HEK293 (cell line): ENCODE results near the gene NCBP1.
A peak's percentile ranks its signal among the peaks of the same experiment; 100 is the strongest.
"Not testable (repeated sequence)": the region's sequence is repeated elsewhere in the genome, so short reads cannot be mapped to it uniquely, and the experiment has no call there.

Source experiments
- CTCF ChIA-PET: fragments of 350-600 bp; formaldehyde crosslinking; extraction: SDS; loops from one replicate; lab custom pipeline; 2021; ENCODE audit warnings: antibody characterized with exemption; lab: Yijun Ruan, JAX
- POLR2A ChIA-PET: fragments of 300-600 bp; formaldehyde crosslinking; extraction: SDS; loops from one replicate; lab custom pipeline; 2020; ENCODE audit warnings: antibody characterized with exemption, inconsistent platforms; lab: Yijun Ruan, JAX
- H3K27ac ChIP-seq: fragments of 200-500 bp; sonication (Bioruptor generic); 2 replicates; pipeline ENCODE4 v1.5.1; 2014; ENCODE audit warnings: low read depth, low read length, control low read depth, inconsistent platforms; ENCODE audit errors: extremely low read depth
- H3K36me3 ChIP-seq, 2 experiments: fragments of 200-500 bp in 1 of 2; sonication (Bioruptor generic) in 1 of 2; 1 replicate in 1 of 2; 2 replicates in 1 of 2; pipeline ENCODE4 v1.5.1; 2014 to 2017; ENCODE audit warnings: inconsistent platforms in 2 of 2, low read length in 2 of 2; ENCODE audit not compliant: control insufficient read depth in 2 of 2, insufficient read depth in 1 of 2
- H3K4me1 ChIP-seq: fragments of 200-500 bp; sonication (Bioruptor generic); 2 replicates; pipeline ENCODE4 v1.5.1; 2014; ENCODE audit warnings: mild to moderate bottlenecking, low read length, inconsistent platforms; ENCODE audit not compliant: control insufficient read depth, insufficient read depth
- H3K4me3 ChIP-seq: 2 replicates; pipeline ENCODE4 v1.5.1; 2011; ENCODE audit warnings: low read depth, mild to moderate bottlenecking, control low read depth, low read length, moderate library complexity
- H3K9me3 ChIP-seq: fragments of 200-500 bp; sonication (Bioruptor generic); 2 replicates; pipeline ENCODE4 v1.5.1; 2014; ENCODE audit warnings: low read depth, low read length, inconsistent platforms; ENCODE audit not compliant: control insufficient read depth, insufficient read depth
- EGR2 ChIP-seq: fragments of 450-650 bp; formaldehyde crosslinking; IDR thresholded peaks from 2 replicates; pipeline ENCODE4 v1.5.1; 2016; ENCODE audit warnings: low read depth, missing biosample characterization, missing genetic modification characterization
- OSR2 ChIP-seq: fragments of 450-650 bp; formaldehyde crosslinking; IDR thresholded peaks from 2 replicates; pipeline ENCODE4 v1.5.1; 2016; ENCODE audit warnings: missing biosample characterization, missing genetic modification characterization
- YY1 ChIP-seq: fragments of 450-650 bp; formaldehyde crosslinking; IDR thresholded peaks from 2 replicates; pipeline ENCODE4 v1.5.1; 2018; ENCODE audit warnings: missing biosample characterization, missing genetic modification characterization
- YY2 ChIP-seq: fragments of 450-650 bp; formaldehyde crosslinking; IDR thresholded peaks from 2 replicates; pipeline ENCODE4 v1.5.1; 2016; ENCODE audit warnings: missing biosample characterization, missing genetic modification characterization
- ZEB2 ChIP-seq: fragments of 450-650 bp; formaldehyde crosslinking; IDR thresholded peaks from 2 replicates; pipeline ENCODE4 v1.5.1; 2016; ENCODE audit warnings: missing biosample characterization, missing genetic modification characterization
- ZNF121 ChIP-seq: fragments of 450-650 bp; formaldehyde crosslinking; IDR thresholded peaks from 2 replicates; pipeline ENCODE4 v1.5.1; 2016; ENCODE audit warnings: missing biosample characterization, missing genetic modification characterization
- ZNF132 ChIP-seq: fragments of 450-650 bp; formaldehyde crosslinking; IDR thresholded peaks from 2 replicates; pipeline ENCODE4 v1.5.1; 2017; ENCODE audit warnings: missing biosample characterization, missing genetic modification characterization, borderline replicate concordance
- ZNF175 ChIP-seq: fragments of 450-650 bp; formaldehyde crosslinking; IDR thresholded peaks from 2 replicates; pipeline ENCODE4 v1.5.1; 2016; ENCODE audit warnings: missing biosample characterization, missing genetic modification characterization
- ZNF184 ChIP-seq: fragments of 450-650 bp; IDR thresholded peaks from 2 replicates; pipeline ENCODE4 v1.5.1; 2018; ENCODE audit warnings: missing biosample characterization, mild to moderate bottlenecking, missing genetic modification characterization
- ZNF19 ChIP-seq: fragments of 450-650 bp; formaldehyde crosslinking; IDR thresholded peaks from 2 replicates; pipeline ENCODE4; 2016; ENCODE audit warnings: missing biosample characterization, missing genetic modification characterization, low read depth
- ZNF302 ChIP-seq: fragments of 450-650 bp; formaldehyde crosslinking; IDR thresholded peaks from 2 replicates; pipeline ENCODE4 v1.5.1; 2016; ENCODE audit warnings: missing biosample characterization, missing genetic modification characterization, low read depth
- ZNF311 ChIP-seq: fragments of 450-650 bp; formaldehyde crosslinking; IDR thresholded peaks from 2 replicates; pipeline ENCODE4 v1.5.1; 2017; ENCODE audit warnings: missing biosample characterization, missing genetic modification characterization, borderline replicate concordance
- ZNF335 ChIP-seq: fragments of 450-650 bp; formaldehyde crosslinking; conservative IDR thresholded peaks from 2 replicates; pipeline ENCODE4 v1.5.1; 2016; ENCODE audit warnings: missing biosample characterization, missing genetic modification characterization
- ZNF394 ChIP-seq: fragments of 450-650 bp; formaldehyde crosslinking; IDR thresholded peaks from 2 replicates; pipeline ENCODE4 v1.5.1; 2016; ENCODE audit warnings: missing biosample characterization, missing genetic modification characterization, mild to moderate bottlenecking, moderate library complexity, borderline replicate concordance
- ZNF561 ChIP-seq: fragments of 450-650 bp; IDR thresholded peaks from 2 replicates; pipeline ENCODE4 v1.5.1; 2018; ENCODE audit warnings: missing biosample characterization, missing genetic modification characterization, borderline replicate concordance
- TF ChIP-seq, protein P1 (sequence below): IDR thresholded peaks from 2 replicates; pipeline ENCODE4 v1.6.1; 2011; ENCODE audit warnings: mild to moderate bottlenecking, low read depth, low read length, borderline replicate concordance
- TF ChIP-seq, protein P2 (sequence below): fragments of 450-650 bp; formaldehyde crosslinking; IDR thresholded peaks from 2 replicates; pipeline ENCODE4 v1.5.1; 2016; ENCODE audit warnings: missing biosample characterization, missing genetic modification characterization
- TF ChIP-seq, protein P3 (sequence below): fragments of 450-650 bp; formaldehyde crosslinking; IDR thresholded peaks from 2 replicates; pipeline ENCODE4 v1.5.0; 2017; ENCODE audit warnings: missing biosample characterization, missing genetic modification characterization, borderline replicate concordance
- TF ChIP-seq, protein P4 (sequence below): fragments of 450-650 bp; formaldehyde crosslinking; IDR thresholded peaks from 2 replicates; pipeline ENCODE4 v1.5.1; 2016; ENCODE audit warnings: missing biosample characterization, missing genetic modification characterization
- TF ChIP-seq, protein P5 (sequence below): fragments of 450-650 bp; formaldehyde crosslinking; IDR thresholded peaks from 2 replicates; pipeline ENCODE4 v1.5.1; 2016; ENCODE audit warnings: missing biosample characterization, missing genetic modification characterization

NCBP1 gene

GRCh38 chr9:97697837-97698236, 64.2 kb downstream of the NCBP1 start:
- Histone ChIP-seq H3K4me3 (no peak overlapping the region), H3K36me3 (peaks cover 4 to 8% of the 10 kb centered on the region in 2 experiments; a peak in 1 of 3 replicates), H3K9me3 (no peaks in the 10 kb centered on the region), H3K27ac (no peak overlapping the region), H3K4me1 (no peaks in the 10 kb centered on the region)
- ChIA-PET CTCF (interaction anchor here (0.6 to 1.6 kb wide), 5 partner anchors 63 to 720 kb away, joined by 3 to 5 read pairs (median 4); no protein-coding TSS in a partner anchor), POLR2A (interaction anchor here (1.3 to 2.1 kb wide), 3 partner anchors 65 to 224 kb away, joined by 4 to 19 read pairs (median 9); partner anchors contain the start of genes NCBP1, TRMO and TSTD2)
- TF ChIP-seq YY1 (tag by site-specific recombination) (no peak), ZNF335 (tag by site-specific recombination) (0 out of 2 replicates have a peak, but pooled peaks have one; percentile 25)

- H3K9me3 ChIP-seq: no peaks in the 10 kb centered on the region
- H3K4me1 ChIP-seq: no peaks in the 10 kb centered on the region
- POLR2A ChIA-PET: no interaction called here
- H3K27ac ChIP-seq: no peak overlapping the region
- H3K4me3 ChIP-seq: no peak overlapping the region
- CTCF ChIA-PET: interaction anchor here (1.8 kb wide), 1 partner anchor 190 kb away, joined by 7 read pairs; no protein-coding TSS in a partner anchor
- no peaks in the 10 kb centered on the region for H3K36me3 ChIP-seq
- TF ChIP-seq ZEB2 (tag by site-specific recombination) (no peak), ZNF132 (tag by site-specific recombination) (no peak), ZNF302 (tag by site-specific recombination) (no peak), ZNF175 (tag by site-specific recombination) (no peak), OSR2 (tag by site-specific recombination) (no peak), ZNF394 (tag by site-specific recombination) (no peak), ZNF311 (tag by site-specific recombination) (no peak), ZNF561 (tag by site-specific recombination) (no peak), ZNF19 (tag by site-specific recombination) (no peak), ZNF184 (no peak), YY2 (tag by site-specific recombination) (no peak), EGR2 (no peak), ZNF121 (tag by site-specific recombination) (no peak)
- TF ChIP-seq, protein P1, sequence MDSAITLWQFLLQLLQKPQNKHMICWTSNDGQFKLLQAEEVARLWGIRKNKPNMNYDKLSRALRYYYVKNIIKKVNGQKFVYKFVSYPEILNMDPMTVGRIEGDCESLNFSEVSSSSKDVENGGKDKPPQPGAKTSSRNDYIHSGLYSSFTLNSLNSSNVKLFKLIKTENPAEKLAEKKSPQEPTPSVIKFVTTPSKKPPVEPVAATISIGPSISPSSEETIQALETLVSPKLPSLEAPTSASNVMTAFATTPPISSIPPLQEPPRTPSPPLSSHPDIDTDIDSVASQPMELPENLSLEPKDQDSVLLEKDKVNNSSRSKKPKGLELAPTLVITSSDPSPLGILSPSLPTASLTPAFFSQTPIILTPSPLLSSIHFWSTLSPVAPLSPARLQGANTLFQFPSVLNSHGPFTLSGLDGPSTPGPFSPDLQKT: no peak
- TF ChIP-seq, protein P2, sequence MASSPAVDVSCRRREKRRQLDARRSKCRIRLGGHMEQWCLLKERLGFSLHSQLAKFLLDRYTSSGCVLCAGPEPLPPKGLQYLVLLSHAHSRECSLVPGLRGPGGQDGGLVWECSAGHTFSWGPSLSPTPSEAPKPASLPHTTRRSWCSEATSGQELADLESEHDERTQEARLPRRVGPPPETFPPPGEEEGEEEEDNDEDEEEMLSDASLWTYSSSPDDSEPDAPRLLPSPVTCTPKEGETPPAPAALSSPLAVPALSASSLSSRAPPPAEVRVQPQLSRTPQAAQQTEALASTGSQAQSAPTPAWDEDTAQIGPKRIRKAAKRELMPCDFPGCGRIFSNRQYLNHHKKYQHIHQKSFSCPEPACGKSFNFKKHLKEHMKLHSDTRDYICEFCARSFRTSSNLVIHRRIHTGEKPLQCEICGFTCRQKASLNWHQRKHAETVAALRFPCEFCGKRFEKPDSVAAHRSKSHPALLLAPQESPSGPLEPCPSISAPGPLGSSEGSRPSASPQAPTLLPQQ (tag by site-specific recombination): no peak
- TF ChIP-seq, protein P3, sequence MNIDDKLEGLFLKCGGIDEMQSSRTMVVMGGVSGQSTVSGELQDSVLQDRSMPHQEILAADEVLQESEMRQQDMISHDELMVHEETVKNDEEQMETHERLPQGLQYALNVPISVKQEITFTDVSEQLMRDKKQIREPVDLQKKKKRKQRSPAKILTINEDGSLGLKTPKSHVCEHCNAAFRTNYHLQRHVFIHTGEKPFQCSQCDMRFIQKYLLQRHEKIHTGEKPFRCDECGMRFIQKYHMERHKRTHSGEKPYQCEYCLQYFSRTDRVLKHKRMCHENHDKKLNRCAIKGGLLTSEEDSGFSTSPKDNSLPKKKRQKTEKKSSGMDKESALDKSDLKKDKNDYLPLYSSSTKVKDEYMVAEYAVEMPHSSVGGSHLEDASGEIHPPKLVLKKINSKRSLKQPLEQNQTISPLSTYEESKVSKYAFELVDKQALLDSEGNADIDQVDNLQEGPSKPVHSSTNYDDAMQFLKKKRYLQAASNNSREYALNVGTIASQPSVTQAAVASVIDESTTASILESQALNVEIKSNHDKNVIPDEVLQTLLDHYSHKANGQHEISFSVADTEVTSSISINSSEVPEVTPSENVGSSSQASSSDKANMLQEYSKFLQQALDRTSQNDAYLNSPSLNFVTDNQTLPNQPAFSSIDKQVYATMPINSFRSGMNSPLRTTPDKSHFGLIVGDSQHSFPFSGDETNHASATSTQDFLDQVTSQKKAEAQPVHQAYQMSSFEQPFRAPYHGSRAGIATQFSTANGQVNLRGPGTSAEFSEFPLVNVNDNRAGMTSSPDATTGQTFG (tag by site-specific recombination): no peak
- TF ChIP-seq, protein P4, sequence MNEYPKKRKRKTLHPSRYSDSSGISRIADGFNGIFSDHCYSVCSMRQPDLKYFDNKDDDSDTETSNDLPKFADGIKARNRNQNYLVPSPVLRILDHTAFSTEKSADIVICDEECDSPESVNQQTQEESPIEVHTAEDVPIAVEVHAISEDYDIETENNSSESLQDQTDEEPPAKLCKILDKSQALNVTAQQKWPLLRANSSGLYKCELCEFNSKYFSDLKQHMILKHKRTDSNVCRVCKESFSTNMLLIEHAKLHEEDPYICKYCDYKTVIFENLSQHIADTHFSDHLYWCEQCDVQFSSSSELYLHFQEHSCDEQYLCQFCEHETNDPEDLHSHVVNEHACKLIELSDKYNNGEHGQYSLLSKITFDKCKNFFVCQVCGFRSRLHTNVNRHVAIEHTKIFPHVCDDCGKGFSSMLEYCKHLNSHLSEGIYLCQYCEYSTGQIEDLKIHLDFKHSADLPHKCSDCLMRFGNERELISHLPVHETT: no peak
- TF ChIP-seq, protein P5, sequence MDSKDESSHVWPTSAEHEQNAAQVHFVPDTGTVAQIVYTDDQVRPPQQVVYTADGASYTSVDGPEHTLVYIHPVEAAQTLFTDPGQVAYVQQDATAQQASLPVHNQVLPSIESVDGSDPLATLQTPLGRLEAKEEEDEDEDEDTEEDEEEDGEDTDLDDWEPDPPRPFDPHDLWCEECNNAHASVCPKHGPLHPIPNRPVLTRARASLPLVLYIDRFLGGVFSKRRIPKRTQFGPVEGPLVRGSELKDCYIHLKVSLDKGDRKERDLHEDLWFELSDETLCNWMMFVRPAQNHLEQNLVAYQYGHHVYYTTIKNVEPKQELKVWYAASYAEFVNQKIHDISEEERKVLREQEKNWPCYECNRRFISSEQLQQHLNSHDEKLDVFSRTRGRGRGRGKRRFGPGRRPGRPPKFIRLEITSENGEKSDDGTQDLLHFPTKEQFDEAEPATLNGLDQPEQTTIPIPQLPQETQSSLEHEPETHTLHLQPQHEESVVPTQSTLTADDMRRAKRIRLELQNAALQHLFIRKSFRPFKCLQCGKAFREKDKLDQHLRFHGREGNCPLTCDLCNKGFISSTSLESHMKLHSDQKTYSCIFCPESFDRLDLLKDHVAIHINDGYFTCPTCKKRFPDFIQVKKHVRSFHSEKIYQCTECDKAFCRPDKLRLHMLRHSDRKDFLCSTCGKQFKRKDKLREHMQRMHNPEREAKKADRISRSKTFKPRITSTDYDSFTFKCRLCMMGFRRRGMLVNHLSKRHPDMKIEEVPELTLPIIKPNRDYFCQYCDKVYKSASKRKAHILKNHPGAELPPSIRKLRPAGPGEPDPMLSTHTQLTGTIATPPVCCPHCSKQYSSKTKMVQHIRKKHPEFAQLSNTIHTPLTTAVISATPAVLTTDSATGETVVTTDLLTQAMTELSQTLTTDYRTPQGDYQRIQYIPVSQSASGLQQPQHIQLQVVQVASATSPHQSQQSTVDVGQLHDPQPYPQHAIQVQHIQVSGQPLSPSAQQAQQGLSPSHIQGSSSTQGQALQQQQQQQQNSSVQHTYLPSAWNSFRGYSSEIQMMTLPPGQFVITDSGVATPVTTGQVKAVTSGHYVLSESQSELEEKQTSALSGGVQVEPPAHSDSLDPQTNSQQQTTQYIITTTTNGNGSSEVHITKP (tag by site-specific recombination): no peak
Observed at GRCh38 chr9:97698865-97699264, 65.2 kb downstream of the NCBP1 start.

DNA sequence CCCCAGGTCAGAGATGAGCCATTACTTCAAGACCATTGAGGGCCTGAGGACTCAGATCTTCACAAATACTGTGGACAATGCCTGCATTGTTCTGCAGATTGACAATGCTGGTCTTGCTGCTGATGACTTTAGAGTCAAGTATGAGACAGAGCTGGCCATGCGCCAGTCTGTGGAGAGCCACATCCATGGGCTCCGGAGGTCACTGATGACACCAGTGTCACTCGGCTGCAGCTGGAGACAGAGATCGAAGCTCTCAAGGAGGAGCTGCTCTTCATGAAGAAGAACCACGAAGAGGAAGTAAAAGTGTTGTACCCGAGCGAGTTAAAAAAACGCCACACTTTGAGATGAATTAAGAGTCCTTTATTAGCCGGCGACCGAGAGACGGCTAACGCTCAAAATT, 65.7 kb downstream of the NCBP1 start:
- H3K4me1 ChIP-seq, H3K27ac ChIP-seq, H3K4me3 ChIP-seq, POLR2A ChIA-PET, H3K9me3 ChIP-seq, H3K36me3 ChIP-seq: not testable (repeated sequence)
- CTCF ChIA-PET: interaction anchor here (0.6 to 1.8 kb wide), 2 partner anchors 25 to 190 kb away, joined by 3 to 7 read pairs; no protein-coding TSS in a partner anchor
